Right lobe of liver (tissue), 6 donors: ENCODE measurements around the gene TADA2A. TPM values are rescaled to one million over a fixed set of nuclear protein-coding genes. Genes with fewer than 3 reads are reported as not detected.
"Not testable (repeated sequence)": the region's sequence is repeated elsewhere in the genome, so short reads cannot be mapped to it uniquely, and the experiment has no call there.

ENCODE experiments used
- ATAC-seq, 4 donors: fragments of 200-7000 bp; cut with Tn5 transposase; one replicate each; pipeline ENCODE4 v1.9.1; 2020; ENCODE audit warnings: mild to moderate bottlenecking in 4 of 4, moderate library complexity in 4 of 4
- DNase-seq, 3 donors: peaks; one replicate each; pipeline ENCODE4 v3.0.0-alpha.2; 2020
- H3K27ac ChIP-seq, 3 donors: fragments of 200-600 bp; one replicate each; pipeline ENCODE4 v1.8.0; 2022
- H3K27me3 ChIP-seq, 2 donors: fragments of 200-600 bp; one replicate each; pipeline ENCODE4 v1.8.0; 2022
- H3K36me3 ChIP-seq, 4 donors: fragments of 200-600 bp; sonication (generic) in 1 of 4; one replicate each; pipeline versions ENCODE4 v1.5.1 to v1.8.0; 2017 to 2022; ENCODE audit warnings: control low read depth in 1 of 4
- H3K4me1 ChIP-seq, 4 donors: fragments of 200-600 bp; sonication (generic) in 1 of 4; one replicate each; pipeline versions ENCODE4 v1.5.1 to v1.8.0; 2017 to 2022; ENCODE audit warnings: control low read depth in 1 of 4
- H3K4me3 ChIP-seq, 3 donors: fragments of 200-600 bp; one replicate each; pipeline ENCODE4 v1.8.0; 2022
- H3K9me3 ChIP-seq, 4 donors: fragments of 200-600 bp; sonication (generic) in 1 of 4; one replicate each; pipeline versions ENCODE4 v1.5.1 to v1.8.0; 2017 to 2022; ENCODE audit warnings: control low read depth in 1 of 4
- POLR2A ChIP-seq: fragments of 450-650 bp; IDR thresholded peaks from one replicate; pipeline ENCODE4 v1.6.1; 2017; ENCODE audit warnings: antibody characterized with exemption, mild to moderate bottlenecking
- WGBS: methylation state at CpG from one replicate; pipeline ENCODE4 v1.1.6; 2018; ENCODE audit warnings: low coverage, low lambda C conversion rate; ENCODE audit not compliant: insufficient coverage; ENCODE audit errors: missing lambda C conversion rate; 5-methylcytosine and 5-hydroxymethylcytosine counted together
- intact Hi-C, 2 donors: fragments of 100-400 bp; cut with DNase I; formaldehyde crosslinking; loops; one replicate each; pipeline versions ENCODE4 v1.11.2 to v1.14.1; 2022
- total RNA-seq, 6 experiments: library from RNA; depleted of rRNA in 2 of 6; stranded (reverse); fragments of >200 nt in 2 of 6; fragmentation: NEBNext Ultra II Directional in 3 of 6; extraction: Animal tissue kit (Norgen Biotek cat#: 25700) in 3 of 6; gene quantifications; one replicate each; pipeline versions ENCODE4 v1.1.0 to v1.2.4, GENCODE V29; 2016 to 2023
- TF ChIP-seq, protein P1 (sequence below), 4 donors: fragments of 200-600 bp in 3 of 4; fragments of 450-650 bp in 1 of 4; IDR thresholded peaks; one replicate each; pipeline versions ENCODE4 v1.5.1 to v1.8.0; 2016 to 2022; ENCODE audit warnings: antibody characterized with exemption in 4 of 4, mild to moderate bottlenecking in 2 of 4
- donor health status: DM: no; HTN: yes; CAD: no.
- donor health status: DM: no; HTN: no; CAD: no.
- donor health status: DM: no; HTN: no; CAD: no.
- donor health status: DM: no; HTN: yes; CAD: no.
- donor health status: DM: no; HTN: yes; CAD: no.

The TADA2A gene
- total RNA-seq, 6 experiments from 2014 or later: 5.2 to 9.6 (median 7.4) TPM

DNA sequence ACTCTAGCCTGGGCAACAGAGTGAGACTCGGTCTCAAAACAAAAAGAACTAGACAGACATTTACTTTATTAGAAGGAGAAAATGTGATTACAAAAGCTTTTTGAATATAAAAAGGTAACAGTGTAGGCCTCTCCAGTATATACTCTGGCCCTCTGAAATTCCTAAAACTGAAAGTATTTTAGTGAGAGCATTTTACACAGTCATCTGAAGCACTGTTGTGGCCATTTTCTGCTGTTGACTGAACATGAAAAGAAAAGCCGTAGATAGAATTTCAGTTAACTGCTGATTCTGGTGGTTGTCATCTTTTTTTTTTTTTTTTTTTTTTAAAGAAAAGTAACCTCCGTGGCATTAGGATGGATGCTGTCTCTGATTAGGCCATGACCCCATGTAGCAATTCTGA, 98.6 kb downstream of the TADA2A start:
- intact Hi-C loops: no loop called here
- no peaks in the 10 kb centered on the region for H3K9me3 ChIP-seq
- WGBS: 96% methylated on average over 2 of the region's 3 CpGs
- ATAC-seq (no peak), DNase-seq (no peak)
- H3K4me1 ChIP-seq: peaks cover 0 to 37% (median 15%) of the 10 kb centered on the region in 4 donors
- no peak overlapping the region for H3K4me3 ChIP-seq
- no peak overlapping the region for H3K27ac ChIP-seq
- no peaks in the 10 kb centered on the region for H3K27me3 ChIP-seq
- TF ChIP-seq, protein P1, sequence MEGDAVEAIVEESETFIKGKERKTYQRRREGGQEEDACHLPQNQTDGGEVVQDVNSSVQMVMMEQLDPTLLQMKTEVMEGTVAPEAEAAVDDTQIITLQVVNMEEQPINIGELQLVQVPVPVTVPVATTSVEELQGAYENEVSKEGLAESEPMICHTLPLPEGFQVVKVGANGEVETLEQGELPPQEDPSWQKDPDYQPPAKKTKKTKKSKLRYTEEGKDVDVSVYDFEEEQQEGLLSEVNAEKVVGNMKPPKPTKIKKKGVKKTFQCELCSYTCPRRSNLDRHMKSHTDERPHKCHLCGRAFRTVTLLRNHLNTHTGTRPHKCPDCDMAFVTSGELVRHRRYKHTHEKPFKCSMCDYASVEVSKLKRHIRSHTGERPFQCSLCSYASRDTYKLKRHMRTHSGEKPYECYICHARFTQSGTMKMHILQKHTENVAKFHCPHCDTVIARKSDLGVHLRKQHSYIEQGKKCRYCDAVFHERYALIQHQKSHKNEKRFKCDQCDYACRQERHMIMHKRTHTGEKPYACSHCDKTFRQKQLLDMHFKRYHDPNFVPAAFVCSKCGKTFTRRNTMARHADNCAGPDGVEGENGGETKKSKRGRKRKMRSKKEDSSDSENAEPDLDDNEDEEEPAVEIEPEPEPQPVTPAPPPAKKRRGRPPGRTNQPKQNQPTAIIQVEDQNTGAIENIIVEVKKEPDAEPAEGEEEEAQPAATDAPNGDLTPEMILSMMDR (IDR thresholded peaks at IDR 0.05): no peak
- no peak for TF ChIP-seq POLR2A
- no peaks in the 10 kb centered on the region for H3K36me3 ChIP-seq

DNA sequence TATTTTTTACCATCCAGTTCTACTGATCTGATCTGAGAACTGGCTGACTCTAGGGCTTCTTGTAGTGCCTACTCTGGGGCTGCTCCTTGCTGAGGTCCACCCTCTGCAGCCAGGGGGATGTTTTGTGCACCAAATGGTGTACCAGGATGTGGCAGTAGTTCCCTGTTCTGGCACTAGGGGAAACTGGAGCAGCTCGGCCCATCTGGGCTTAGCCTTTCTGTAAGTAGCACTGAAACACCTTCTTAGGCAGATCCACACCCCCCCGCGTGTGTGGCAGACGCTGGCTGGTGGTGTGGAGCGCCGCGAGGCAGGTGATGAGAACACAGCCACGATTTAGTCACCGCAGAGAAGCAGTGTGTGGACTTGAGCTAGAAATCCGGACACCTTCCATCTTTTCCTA, 100.0 kb downstream of the TADA2A start:
- TF ChIP-seq POLR2A: no peak
- TF ChIP-seq, protein P1 (IDR thresholded peaks at IDR 0.05): peak in 3 of 4 donors; percentile 22 to 42 (median 24)
- no peak for DNase-seq
- Histone ChIP-seq H3K9me3 (no peaks in the 10 kb centered on the region), H3K27ac (no peak overlapping the region), H3K4me1 (peaks cover 0 to 24% (median 9%) of the 10 kb centered on the region in 4 donors), H3K27me3 (no peaks in the 10 kb centered on the region), H3K36me3 (no peaks in the 10 kb centered on the region), H3K4me3 (no peak overlapping the region)
- WGBS: 31% methylated on average over 10 of the region's 10 CpGs
- ATAC-seq: peak; percentile 14 to 49 (median 36)
- intact Hi-C loops: no loop called here

DNA sequence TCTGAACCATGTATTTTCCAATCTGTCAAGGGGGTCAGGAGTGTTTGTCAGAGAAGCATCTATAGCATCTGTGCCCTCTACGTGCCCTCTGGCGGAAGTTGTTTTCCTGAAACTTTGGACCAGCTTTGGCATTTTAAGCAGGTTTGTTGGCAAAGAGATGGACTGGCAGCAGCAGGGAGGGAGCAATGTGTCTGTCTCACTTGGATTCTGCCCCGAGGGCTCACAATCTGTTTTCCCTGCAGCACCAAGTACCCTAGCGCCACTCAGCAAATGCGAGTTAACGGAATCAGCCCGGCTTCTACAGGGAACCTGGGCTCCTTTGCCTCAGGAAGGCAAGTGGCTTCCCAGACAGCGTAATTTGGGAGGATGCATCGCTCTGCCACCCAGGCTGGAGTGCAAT, 100.4 kb downstream of the TADA2A start:
- intact Hi-C loops: no loop called here
- DNase-seq (peak in 2 of 3 donors; percentile 63 to 79), ATAC-seq (peak; percentile 78 to 89 (median 84))
- 68% methylated on average over 3 of the region's 9 CpGs for WGBS
- peaks cover 0 to 24% (median 10%) of the 10 kb centered on the region in 4 donors for H3K4me1 ChIP-seq
- no peaks in the 10 kb centered on the region for H3K27me3 ChIP-seq
- H3K27ac ChIP-seq: peak overlapping the region in 2 of 3 donors; percentile 31 to 60
- no peak for TF ChIP-seq POLR2A
- H3K36me3 ChIP-seq: no peaks in the 10 kb centered on the region
- no peaks in the 10 kb centered on the region for H3K9me3 ChIP-seq
- no peak overlapping the region for H3K4me3 ChIP-seq

DNA sequence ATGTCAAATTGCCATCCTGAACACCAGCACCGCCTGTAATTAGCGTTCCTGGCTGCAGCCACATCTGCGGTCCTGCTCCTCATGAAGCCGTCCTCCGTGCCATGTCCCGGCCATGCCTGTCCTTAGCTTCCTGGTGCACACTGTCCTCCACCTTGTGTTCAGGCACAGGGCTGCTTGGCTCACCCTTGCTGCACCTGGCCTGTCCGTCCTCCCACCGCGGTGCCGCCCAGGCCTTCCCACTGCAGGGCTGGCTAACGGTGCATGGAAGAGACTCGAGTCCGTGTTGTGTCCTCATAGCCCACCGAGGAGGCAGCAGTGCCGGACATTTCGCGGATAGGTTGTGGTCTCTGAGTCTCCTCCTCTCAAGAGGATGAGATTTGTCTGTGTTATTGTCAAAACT, 103.4 kb downstream of the TADA2A start:
- no peak for ATAC-seq
- H3K27me3 ChIP-seq: no peaks in the 10 kb centered on the region
- H3K36me3 ChIP-seq: peaks cover 0 to 5% (median 0%) of the 10 kb centered on the region in 4 donors
- no peak overlapping the region for H3K4me3 ChIP-seq
- 85% methylated on average over 6 of the region's 17 CpGs for WGBS
- intact Hi-C loops: no loop called here
- H3K9me3 ChIP-seq: no peaks in the 10 kb centered on the region
- no peak overlapping the region for H3K27ac ChIP-seq
- TF ChIP-seq, protein P1 (IDR thresholded peaks at IDR 0.05): no peak
- no peak for TF ChIP-seq POLR2A
- peaks cover 0 to 29% (median 6%) of the 10 kb centered on the region in 4 donors for H3K4me1 ChIP-seq
- DNase-seq: no peak

DNA sequence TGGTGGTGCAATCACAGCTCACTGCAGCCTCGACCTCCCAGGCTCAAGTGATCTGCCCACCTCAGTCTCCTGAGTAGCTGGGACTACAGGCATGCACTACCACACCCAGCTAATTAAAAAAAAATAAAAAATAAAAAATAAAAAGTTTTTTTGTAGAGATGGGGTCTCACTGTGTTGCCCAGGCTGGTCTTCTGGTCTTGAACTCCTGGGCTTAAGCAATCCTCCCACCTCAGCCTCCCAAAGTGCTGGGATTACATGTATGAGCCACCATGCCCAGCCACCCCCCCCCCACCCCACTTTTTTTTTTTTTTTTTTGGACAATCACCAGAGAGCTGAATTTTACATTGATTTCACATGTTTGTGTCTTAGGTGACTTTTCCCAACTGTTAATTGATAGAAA, 105.0 kb downstream of the TADA2A start:
- DNase-seq, H3K9me3 ChIP-seq, H3K27me3 ChIP-seq, intact Hi-C loops, H3K4me3 ChIP-seq, ATAC-seq, H3K27ac ChIP-seq, H3K36me3 ChIP-seq: not testable (repeated sequence)
- WGBS: 40% methylated on average over 1 of the region's 1 CpG
- peaks cover 0 to 26% (median 6%) of the 10 kb centered on the region in 4 donors for H3K4me1 ChIP-seq
